ENCODE measurements around the gene KLK6.

KLK6 gene

GRCh38 chr19:51015691-51016267, 46.4 kb upstream of the KLK6 start:
- Histone ChIP-seq H4K20me1 (ENCODE audit: insufficient read depth, low read length) (no peaks in the 10 kb centered on the region), H2AFZ (ENCODE audit: low read depth, low read length) (no peak overlapping the region), H3K4me2 (ENCODE audit: low read length) (no peak overlapping the region), H3K9ac (ENCODE audit: low read length) (no peak overlapping the region), H3K36me3 (replicated peaks; ENCODE audit: low read depth, low read length) (no peaks in the 10 kb centered on the region), H3K4me1 (ENCODE audit: low read length) (no peaks in the 10 kb centered on the region), H3K27ac (ENCODE audit: low read length) (no peak overlapping the region), H3K9me3 (ENCODE audit: insufficient read depth, low read length) (no peaks in the 10 kb centered on the region), H3K27me3 (ENCODE audit: low read depth, low read length) (peaks cover 10% of the 10 kb centered on the region; the same call in 1 of the 2 replicates), H3K4me3 (ENCODE audit: low read length) (no peak overlapping the region), H3K79me2 (ENCODE audit: low read length) (no peaks in the 10 kb centered on the region)
- TF ChIP-seq EZH2phosphoT487 (IDR thresholded peaks at IDR 0.05; ENCODE audit: low read depth) = no peak
- TF ChIP-seq, protein P1, sequence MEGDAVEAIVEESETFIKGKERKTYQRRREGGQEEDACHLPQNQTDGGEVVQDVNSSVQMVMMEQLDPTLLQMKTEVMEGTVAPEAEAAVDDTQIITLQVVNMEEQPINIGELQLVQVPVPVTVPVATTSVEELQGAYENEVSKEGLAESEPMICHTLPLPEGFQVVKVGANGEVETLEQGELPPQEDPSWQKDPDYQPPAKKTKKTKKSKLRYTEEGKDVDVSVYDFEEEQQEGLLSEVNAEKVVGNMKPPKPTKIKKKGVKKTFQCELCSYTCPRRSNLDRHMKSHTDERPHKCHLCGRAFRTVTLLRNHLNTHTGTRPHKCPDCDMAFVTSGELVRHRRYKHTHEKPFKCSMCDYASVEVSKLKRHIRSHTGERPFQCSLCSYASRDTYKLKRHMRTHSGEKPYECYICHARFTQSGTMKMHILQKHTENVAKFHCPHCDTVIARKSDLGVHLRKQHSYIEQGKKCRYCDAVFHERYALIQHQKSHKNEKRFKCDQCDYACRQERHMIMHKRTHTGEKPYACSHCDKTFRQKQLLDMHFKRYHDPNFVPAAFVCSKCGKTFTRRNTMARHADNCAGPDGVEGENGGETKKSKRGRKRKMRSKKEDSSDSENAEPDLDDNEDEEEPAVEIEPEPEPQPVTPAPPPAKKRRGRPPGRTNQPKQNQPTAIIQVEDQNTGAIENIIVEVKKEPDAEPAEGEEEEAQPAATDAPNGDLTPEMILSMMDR (IDR thresholded peaks at IDR 0.05; ENCODE audit: low read depth, low read length) = no peak

- no peak overlapping the region for H3K27ac ChIP-seq (ENCODE audit: low read length)
- H3K27me3 ChIP-seq (ENCODE audit: low read depth, low read length) = peaks cover 15% of the 10 kb centered on the region; the same call in 1 of the 2 replicates
- TF ChIP-seq EZH2phosphoT487 (IDR thresholded peaks at IDR 0.05; ENCODE audit: low read depth) = no peak
- TF ChIP-seq, protein P1 (IDR thresholded peaks at IDR 0.05; ENCODE audit: low read depth, low read length) = no peak
- H3K4me3 ChIP-seq (ENCODE audit: low read length) = no peak overlapping the region
- no peaks in the 10 kb centered on the region for H3K9me3 ChIP-seq (ENCODE audit: insufficient read depth, low read length)
- no peak overlapping the region for H2AFZ ChIP-seq (ENCODE audit: low read depth, low read length)
- no peaks in the 10 kb centered on the region for H3K79me2 ChIP-seq (ENCODE audit: low read length)
- no peaks in the 10 kb centered on the region for H4K20me1 ChIP-seq (ENCODE audit: insufficient read depth, low read length)
- no peaks in the 10 kb centered on the region for H3K4me1 ChIP-seq (ENCODE audit: low read length)
- no peak overlapping the region for H3K4me2 ChIP-seq (ENCODE audit: low read length)
- H3K9ac ChIP-seq (ENCODE audit: low read length) = no peak overlapping the region
- H3K36me3 ChIP-seq (replicated peaks; ENCODE audit: low read depth, low read length) = no peaks in the 10 kb centered on the region
Observed at GRCh38 chr19:51014242-51014641, 44.9 kb upstream of the KLK6 start.

- H2AFZ ChIP-seq (ENCODE audit: low read depth, low read length) = no peak overlapping the region
- H3K27ac ChIP-seq (ENCODE audit: low read length) = no peak overlapping the region
- H3K27me3 ChIP-seq (ENCODE audit: low read depth, low read length) = peaks cover 19% of the 10 kb centered on the region; the same call in 1 of the 2 replicates
- no peaks in the 10 kb centered on the region for H3K79me2 ChIP-seq (ENCODE audit: low read length)
- TF ChIP-seq EZH2phosphoT487 (IDR thresholded peaks at IDR 0.05; ENCODE audit: low read depth) = no peak
- TF ChIP-seq, protein P1 (IDR thresholded peaks at IDR 0.05; ENCODE audit: low read depth, low read length) = no peak
- H3K9ac ChIP-seq (ENCODE audit: low read length) = no peak overlapping the region
- no peaks in the 10 kb centered on the region for H3K9me3 ChIP-seq (ENCODE audit: insufficient read depth, low read length)
- H3K4me1 ChIP-seq (ENCODE audit: low read length) = no peaks in the 10 kb centered on the region
- no peak overlapping the region for H3K4me2 ChIP-seq (ENCODE audit: low read length)
- no peak overlapping the region for H3K4me3 ChIP-seq (ENCODE audit: low read length)
- no peaks in the 10 kb centered on the region for H3K36me3 ChIP-seq (replicated peaks; ENCODE audit: low read depth, low read length)
- no peaks in the 10 kb centered on the region for H4K20me1 ChIP-seq (ENCODE audit: insufficient read depth, low read length)
Observed at GRCh38 chr19:51012661-51013190, 43.3 kb upstream of the KLK6 start.

DNA sequence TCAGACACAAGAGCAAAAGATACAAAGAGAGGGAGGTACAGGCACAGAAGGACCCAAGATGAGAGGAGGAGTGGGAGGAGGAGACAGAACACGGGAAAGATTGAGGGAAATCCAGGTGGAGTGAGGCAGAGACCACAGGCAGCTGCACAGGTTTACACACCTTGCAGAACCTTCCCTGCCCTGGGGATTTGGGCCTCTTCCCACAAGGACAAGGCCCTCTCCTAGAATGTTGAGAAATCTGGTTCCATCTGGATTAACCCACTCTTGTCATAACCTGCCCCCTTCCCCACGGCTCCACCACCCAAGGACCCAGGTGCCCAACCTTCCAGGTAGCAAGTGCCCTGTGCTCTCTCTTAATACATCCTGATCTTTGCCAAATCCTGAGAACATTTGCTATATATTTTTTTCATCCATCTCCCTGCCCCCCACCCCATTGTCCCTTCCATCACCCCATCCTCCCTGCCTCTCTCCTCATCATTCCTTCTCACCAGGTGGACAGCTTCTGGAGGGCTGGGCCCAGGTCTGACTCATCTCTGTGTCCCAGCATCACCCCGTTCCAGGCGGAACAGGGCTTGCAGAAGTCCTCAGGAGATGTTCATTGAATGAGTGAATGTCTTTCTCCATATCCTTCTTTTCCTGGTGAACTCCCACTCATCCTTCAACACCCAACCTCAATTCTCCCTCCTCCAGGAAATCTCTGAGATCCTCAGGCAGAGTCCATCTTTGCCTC, 40.8 kb upstream of the KLK6 start:
- H3K27me3 ChIP-seq (ENCODE audit: low read depth, low read length) = peaks cover 27% of the 10 kb centered on the region; the same call in 1 of the 2 replicates
- TF ChIP-seq, protein P1 (IDR thresholded peaks at IDR 0.05; ENCODE audit: low read depth, low read length) = no peak
- TF ChIP-seq EZH2phosphoT487 (IDR thresholded peaks at IDR 0.05; ENCODE audit: low read depth) = no peak
- H3K9ac ChIP-seq (ENCODE audit: low read length) = no peak overlapping the region
- H2AFZ ChIP-seq (ENCODE audit: low read depth, low read length) = no peak overlapping the region
- no peaks in the 10 kb centered on the region for H3K9me3 ChIP-seq (ENCODE audit: insufficient read depth, low read length)
- H3K4me2 ChIP-seq (ENCODE audit: low read length) = no peak overlapping the region
- no peaks in the 10 kb centered on the region for H3K4me1 ChIP-seq (ENCODE audit: low read length)
- no peak overlapping the region for H3K27ac ChIP-seq (ENCODE audit: low read length)
- no peaks in the 10 kb centered on the region for H3K79me2 ChIP-seq (ENCODE audit: low read length)
- H3K36me3 ChIP-seq (replicated peaks; ENCODE audit: low read depth, low read length) = no peaks in the 10 kb centered on the region
- H3K4me3 ChIP-seq (ENCODE audit: low read length) = no peak overlapping the region
- H4K20me1 ChIP-seq (ENCODE audit: insufficient read depth, low read length) = no peaks in the 10 kb centered on the region
